ENCODE data around the gene APOO.

The APOO gene

DNA sequence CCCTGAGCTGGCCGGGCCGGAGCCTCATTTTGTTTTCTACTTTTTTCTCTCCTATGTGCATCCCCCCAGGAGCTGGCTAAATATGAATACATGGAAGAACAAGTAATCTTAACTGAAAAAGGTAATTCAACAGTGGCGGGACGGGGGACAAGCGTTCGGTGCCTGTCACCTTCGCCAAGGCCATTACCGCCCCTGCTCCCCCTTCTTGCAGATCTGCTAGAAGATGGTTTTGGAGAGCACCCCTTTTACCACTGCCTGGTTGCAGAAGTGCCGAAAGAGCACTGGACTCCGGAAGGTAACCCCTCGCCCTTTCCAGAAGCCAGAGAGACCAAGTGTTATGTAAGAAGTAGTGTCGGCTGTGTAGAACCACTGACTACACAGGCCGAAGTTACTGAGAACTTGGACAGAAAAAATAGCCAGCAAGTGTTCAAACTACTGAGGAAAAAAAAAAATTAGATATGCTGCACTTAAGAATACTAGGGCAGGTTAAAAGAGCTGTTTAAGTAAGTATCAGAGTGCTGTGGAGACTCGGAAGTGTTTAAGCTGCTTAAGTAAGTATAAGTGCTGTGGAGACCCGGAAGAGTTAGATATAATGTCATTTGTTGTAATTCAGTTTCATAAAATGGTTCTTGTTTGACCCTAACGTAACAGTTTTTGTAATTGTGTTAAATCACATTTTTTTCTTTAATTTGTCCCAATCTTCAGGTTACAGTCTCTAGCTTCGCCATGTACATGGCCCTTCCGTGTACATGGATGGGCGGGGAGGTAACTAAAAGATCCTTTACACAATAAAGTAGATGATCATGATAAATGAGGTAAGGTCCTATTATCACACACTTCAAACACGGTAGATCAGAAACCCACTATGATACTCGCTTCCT lies 123.9 kb downstream of the APOO start:
- DNase-seq: no peak
